HCT116 (cell line): ENCODE data around the gene NCAPD3.

Source experiments
- CTCF ChIP-seq, 3 experiments: fragments of 200-600 bp in 1 of 3; sonication (generic) in 1 of 3; IDR thresholded peaks in 2 of 3; conservative IDR thresholded peaks in 1 of 3; 2 replicates each; pipeline ENCODE4 v1.5.1; 2012 to 2017; ENCODE audit warnings: low read depth in 2 of 3, low read length in 2 of 3, antibody characterized with exemption in 1 of 3, borderline replicate concordance in 1 of 3, control low read depth in 1 of 3, mild to moderate bottlenecking in 1 of 3, mixed read lengths in 1 of 3, mixed run types in 1 of 3, moderate library complexity in 1 of 3; ENCODE audit not compliant: insufficient read depth in 1 of 3
- EZH2 ChIP-seq: fragments of 200-600 bp; sonication (generic); IDR thresholded peaks from 2 replicates; pipeline ENCODE4 v1.6.1; 2017; ENCODE audit warnings: antibody characterized with exemption, mixed run types
- POLR2A ChIP-seq: IDR thresholded peaks from 2 replicates; pipeline ENCODE4 v1.7.0; 2011; ENCODE audit warnings: borderline replicate concordance; ENCODE audit not compliant: insufficient read depth, insufficient read length; ENCODE audit errors: extremely low read depth
- POLR2AphosphoS5 ChIP-seq: IDR thresholded peaks from 2 replicates; pipeline ENCODE4 v1.6.1; 2011; ENCODE audit warnings: mild to moderate bottlenecking, low read depth, low read length, moderate library complexity
- RAD21 ChIP-seq: IDR thresholded peaks from 2 replicates; pipeline ENCODE4 v1.6.1; 2012; ENCODE audit warnings: low read depth, mild to moderate bottlenecking
- REST ChIP-seq: IDR thresholded peaks from 2 replicates; pipeline ENCODE4 v1.6.1; 2012; ENCODE audit warnings: low read depth
- TCF7L2 ChIP-seq: IDR thresholded peaks from 2 replicates; pipeline ENCODE4 v1.7.0; 2011; ENCODE audit warnings: borderline replicate concordance, inconsistent platforms; ENCODE audit not compliant: insufficient read depth, insufficient read length; ENCODE audit errors: extremely low read depth

- no peak for TF ChIP-seq CTCF (IDR thresholded peaks at IDR 0.05 in 2 of 3, conservative IDR thresholded peaks at IDR 0.05 in 1 of 3; ENCODE audit: borderline replicate concordance in 1 of 3, insufficient read depth in 1 of 3, low read depth in 2 of 3, low read length in 2 of 3)
- no peak for TF ChIP-seq RAD21
- no peak for TF ChIP-seq POLR2AphosphoS5
- no peak for TF ChIP-seq POLR2A
- no peak for TF ChIP-seq EZH2
- no peak for TF ChIP-seq TCF7L2
- no peak for TF ChIP-seq REST
Measured at GRCh38 chr11:134155456-134155855, 68.3 kb downstream of the NCAPD3 start.
